ENCODE measurements around the gene VPS9D1. TPM values are rescaled to one million over a fixed set of nuclear protein-coding genes. Genes with fewer than 3 reads are reported as not detected.

The VPS9D1 gene
- polyA plus RNA-seq, 3 donors: 1.2 to 29.7 (median 1.6) TPM

- intact Hi-C loops (cut with micrococcal nuclease): no loop called here
- Mint-ChIP-seq H3K36me3 (peaks cover 69 to 88% of the 10 kb centered on the region in 2 donors), H3K4me1 (peaks cover 2% of the 10 kb centered on the region), H3K27ac (peak overlapping the region in 3 of 7 donors; percentile 58 to 72 (median 71)), H3K27me3 (ENCODE audit: low read depth in 3 of 3) (peaks cover 0 to 3% (median 1%) of the 10 kb centered on the region in 3 donors), H3K4me3 (no peak overlapping the region), H3K9me3 (peaks cover 0 to 2% (median 0%) of the 10 kb centered on the region in 7 donors)
- H3K4me3 ChIP-seq (replicated peaks in 1 of 3; ENCODE audit: low read depth in 2 of 3, low read length in 3 of 3): no peak overlapping the region
- peaks cover 79 to 96% of the 10 kb centered on the region in 2 donors for H3K36me3 ChIP-seq (replicated peaks in 1 of 2; ENCODE audit: control insufficient read depth in 1 of 2, insufficient read depth in 2 of 2, low read length in 2 of 2)
- H2AFZ ChIP-seq (ENCODE audit: insufficient read depth, low read depth, low read length, poor library complexity, severe bottlenecking): no peak overlapping the region
- TF ChIP-seq CTCF (IDR thresholded peaks at IDR 0.05): no peak
- no peak overlapping the region for H3K4me2 ChIP-seq (replicated peaks; ENCODE audit: extremely low read depth, low read length, poor library complexity, severe bottlenecking)
- peaks cover 99% of the 10 kb centered on the region for H4K20me1 ChIP-seq (ENCODE audit: insufficient read depth, low read length)
- H3K27me3 ChIP-seq (ENCODE audit: control insufficient read depth in 2 of 2, insufficient read depth in 2 of 2, low read length in 2 of 2): no peaks in the 10 kb centered on the region
- H3K9me3 ChIP-seq (replicated peaks in 1 of 2; ENCODE audit: control insufficient read depth in 1 of 2, insufficient read depth in 1 of 2, low read length in 2 of 2): no peaks in the 10 kb centered on the region
- no peak for DNase-seq
- no peak overlapping the region for H3K27ac ChIP-seq (ENCODE audit: low read depth in 1 of 2, low read length in 2 of 2)
- H3K79me2 ChIP-seq (ENCODE audit: insufficient read depth, low read length): peaks cover 74% of the 10 kb centered on the region
- H3K4me1 ChIP-seq (ENCODE audit: control insufficient read depth in 1 of 2, insufficient read depth in 2 of 2, low read length in 2 of 2): no peaks in the 10 kb centered on the region
- no peak overlapping the region for H3K9ac ChIP-seq (ENCODE audit: insufficient read depth, low read length, poor library complexity, severe bottlenecking)
- WGBS (ENCODE audit: insufficient coverage): 100% methylated on average over 14 of the region's 14 CpGs
Measured at GRCh38 chr16:89729863-89730593, 9.3 kb upstream of the VPS9D1 start.

GRCh38 chr16:89729293-89729692 lies 8.6 kb upstream of the VPS9D1 start:
- peaks cover 99% of the 10 kb centered on the region for H4K20me1 ChIP-seq (ENCODE audit: insufficient read depth, low read length)
- 98% methylated on average over 15 of the region's 18 CpGs for WGBS (ENCODE audit: insufficient coverage)
- intact Hi-C loops (cut with micrococcal nuclease): no loop called here
- Mint-ChIP-seq H3K36me3 (peaks cover 62 to 87% of the 10 kb centered on the region in 2 donors), H3K4me3 (no peak overlapping the region), H3K4me1 (peaks cover 7% of the 10 kb centered on the region), H3K27ac (no peak overlapping the region), H3K9me3 (peaks cover 0 to 2% (median 0%) of the 10 kb centered on the region in 7 donors), H3K27me3 (ENCODE audit: low read depth in 3 of 3) (peaks cover 0 to 3% (median 1%) of the 10 kb centered on the region in 3 donors)
- TF ChIP-seq CTCF (IDR thresholded peaks at IDR 0.05): no peak
- no peak for DNase-seq
- no peaks in the 10 kb centered on the region for H3K27me3 ChIP-seq (ENCODE audit: control insufficient read depth in 2 of 2, insufficient read depth in 2 of 2, low read length in 2 of 2)
- no peak overlapping the region for H3K4me2 ChIP-seq (replicated peaks; ENCODE audit: extremely low read depth, low read length, poor library complexity, severe bottlenecking)
- peaks cover 0 to 3% of the 10 kb centered on the region in 2 donors for H3K4me1 ChIP-seq (ENCODE audit: control insufficient read depth in 1 of 2, insufficient read depth in 2 of 2, low read length in 2 of 2)
- peaks cover 72 to 96% of the 10 kb centered on the region in 2 donors for H3K36me3 ChIP-seq (replicated peaks in 1 of 2; ENCODE audit: control insufficient read depth in 1 of 2, insufficient read depth in 2 of 2, low read length in 2 of 2)
- no peak overlapping the region for H3K4me3 ChIP-seq (replicated peaks in 1 of 3; ENCODE audit: low read depth in 2 of 3, low read length in 3 of 3)
- H3K9ac ChIP-seq (ENCODE audit: insufficient read depth, low read length, poor library complexity, severe bottlenecking): no peak overlapping the region
- peaks cover 79% of the 10 kb centered on the region for H3K79me2 ChIP-seq (ENCODE audit: insufficient read depth, low read length)
- no peak overlapping the region for H3K27ac ChIP-seq (ENCODE audit: low read depth in 1 of 2, low read length in 2 of 2)
- H2AFZ ChIP-seq (ENCODE audit: insufficient read depth, low read depth, low read length, poor library complexity, severe bottlenecking): no peak overlapping the region
- no peaks in the 10 kb centered on the region for H3K9me3 ChIP-seq (replicated peaks in 1 of 2; ENCODE audit: control insufficient read depth in 1 of 2, insufficient read depth in 1 of 2, low read length in 2 of 2)

All from CD14-positive monocyte (primary cell).